H1 (cell line): ENCODE results near the gene NOP16. TPM values are rescaled to one million over a fixed set of nuclear protein-coding genes. Genes with fewer than 3 reads are reported as not detected.

Experiments used
- CHD1 ChIP-seq: IDR thresholded peaks from 2 replicates; pipeline ENCODE4 v1.6.1; 2012; ENCODE audit warnings: low read depth, low read length, improper control_type of control experiment
- RBBP5 ChIP-seq: IDR thresholded peaks from 2 replicates; pipeline ENCODE4 v1.7.1; 2012; ENCODE audit warnings: low read depth, mild to moderate bottlenecking, inconsistent platforms, low read length, moderate library complexity, borderline replicate concordance
- RNF2 ChIP-seq: fragments of 200-900, 300-1000 bp; sonication (generic); IDR thresholded peaks from 2 replicates; pipeline ENCODE4 v1.7.1; 2016; ENCODE audit warnings: borderline replicate concordance, low read depth, mild to moderate bottlenecking, antibody characterized with exemption, low read length; ENCODE audit not compliant: poor library complexity, severe bottlenecking; ENCODE audit errors: missing control alignments
- TAF7 ChIP-seq: optimal IDR thresholded peaks from 2 replicates; pipeline ENCODE3; 2011; ENCODE audit warnings: low read depth, mild to moderate bottlenecking, inconsistent platforms, low read length, moderate library complexity, borderline replicate concordance
- polyA plus RNA-seq, 7 experiments: library from polyadenylated mRNA; depleted of rRNA in 3 of 7; stranded (reverse) in 5 of 7; unstranded in 2 of 7; fragments of >200 nt in 5 of 7; fragments of 200-250 nt in 2 of 7; gene quantifications; 1 replicate in 5 of 7; 2 replicates in 1 of 7; 4 replicates in 1 of 7; pipeline versions ENCODE4 v1.2.1 to v1.2.3, GENCODE V29; 2011 to 2013; ENCODE audit warnings: missing spikeins in 2 of 7, mixed read lengths in 2 of 7
- total RNA-seq: library from RNA; stranded (reverse); fragmentation: NEBNext Ultra II Directional; extraction: Animal tissue kit (Norgen Biotek cat#: 25700); gene quantifications from 2 replicates; pipeline ENCODE4 v1.2.1, GENCODE V29; 2021
- TF ChIP-seq, protein P1 (sequence below): fragments of 300-600 bp; sonication (generic); IDR thresholded peaks from 2 replicates; pipeline ENCODE4 v1.7.1; 2012; ENCODE audit warnings: low read length, moderate library complexity, mild to moderate bottlenecking, inconsistent platforms; ENCODE audit not compliant: insufficient replicate concordance

NOP16 gene
- total and polyA plus RNA-seq, 2 of the 8 experiments (the other 6 are each of a cell fraction or from before 2014, with no cell fraction given): 46.9 to 65.2 TPM

GRCh38 chr5:176432707-176433106 is 44.3 kb upstream of the NOP16 start (continued):
- TF ChIP-seq, protein P1, sequence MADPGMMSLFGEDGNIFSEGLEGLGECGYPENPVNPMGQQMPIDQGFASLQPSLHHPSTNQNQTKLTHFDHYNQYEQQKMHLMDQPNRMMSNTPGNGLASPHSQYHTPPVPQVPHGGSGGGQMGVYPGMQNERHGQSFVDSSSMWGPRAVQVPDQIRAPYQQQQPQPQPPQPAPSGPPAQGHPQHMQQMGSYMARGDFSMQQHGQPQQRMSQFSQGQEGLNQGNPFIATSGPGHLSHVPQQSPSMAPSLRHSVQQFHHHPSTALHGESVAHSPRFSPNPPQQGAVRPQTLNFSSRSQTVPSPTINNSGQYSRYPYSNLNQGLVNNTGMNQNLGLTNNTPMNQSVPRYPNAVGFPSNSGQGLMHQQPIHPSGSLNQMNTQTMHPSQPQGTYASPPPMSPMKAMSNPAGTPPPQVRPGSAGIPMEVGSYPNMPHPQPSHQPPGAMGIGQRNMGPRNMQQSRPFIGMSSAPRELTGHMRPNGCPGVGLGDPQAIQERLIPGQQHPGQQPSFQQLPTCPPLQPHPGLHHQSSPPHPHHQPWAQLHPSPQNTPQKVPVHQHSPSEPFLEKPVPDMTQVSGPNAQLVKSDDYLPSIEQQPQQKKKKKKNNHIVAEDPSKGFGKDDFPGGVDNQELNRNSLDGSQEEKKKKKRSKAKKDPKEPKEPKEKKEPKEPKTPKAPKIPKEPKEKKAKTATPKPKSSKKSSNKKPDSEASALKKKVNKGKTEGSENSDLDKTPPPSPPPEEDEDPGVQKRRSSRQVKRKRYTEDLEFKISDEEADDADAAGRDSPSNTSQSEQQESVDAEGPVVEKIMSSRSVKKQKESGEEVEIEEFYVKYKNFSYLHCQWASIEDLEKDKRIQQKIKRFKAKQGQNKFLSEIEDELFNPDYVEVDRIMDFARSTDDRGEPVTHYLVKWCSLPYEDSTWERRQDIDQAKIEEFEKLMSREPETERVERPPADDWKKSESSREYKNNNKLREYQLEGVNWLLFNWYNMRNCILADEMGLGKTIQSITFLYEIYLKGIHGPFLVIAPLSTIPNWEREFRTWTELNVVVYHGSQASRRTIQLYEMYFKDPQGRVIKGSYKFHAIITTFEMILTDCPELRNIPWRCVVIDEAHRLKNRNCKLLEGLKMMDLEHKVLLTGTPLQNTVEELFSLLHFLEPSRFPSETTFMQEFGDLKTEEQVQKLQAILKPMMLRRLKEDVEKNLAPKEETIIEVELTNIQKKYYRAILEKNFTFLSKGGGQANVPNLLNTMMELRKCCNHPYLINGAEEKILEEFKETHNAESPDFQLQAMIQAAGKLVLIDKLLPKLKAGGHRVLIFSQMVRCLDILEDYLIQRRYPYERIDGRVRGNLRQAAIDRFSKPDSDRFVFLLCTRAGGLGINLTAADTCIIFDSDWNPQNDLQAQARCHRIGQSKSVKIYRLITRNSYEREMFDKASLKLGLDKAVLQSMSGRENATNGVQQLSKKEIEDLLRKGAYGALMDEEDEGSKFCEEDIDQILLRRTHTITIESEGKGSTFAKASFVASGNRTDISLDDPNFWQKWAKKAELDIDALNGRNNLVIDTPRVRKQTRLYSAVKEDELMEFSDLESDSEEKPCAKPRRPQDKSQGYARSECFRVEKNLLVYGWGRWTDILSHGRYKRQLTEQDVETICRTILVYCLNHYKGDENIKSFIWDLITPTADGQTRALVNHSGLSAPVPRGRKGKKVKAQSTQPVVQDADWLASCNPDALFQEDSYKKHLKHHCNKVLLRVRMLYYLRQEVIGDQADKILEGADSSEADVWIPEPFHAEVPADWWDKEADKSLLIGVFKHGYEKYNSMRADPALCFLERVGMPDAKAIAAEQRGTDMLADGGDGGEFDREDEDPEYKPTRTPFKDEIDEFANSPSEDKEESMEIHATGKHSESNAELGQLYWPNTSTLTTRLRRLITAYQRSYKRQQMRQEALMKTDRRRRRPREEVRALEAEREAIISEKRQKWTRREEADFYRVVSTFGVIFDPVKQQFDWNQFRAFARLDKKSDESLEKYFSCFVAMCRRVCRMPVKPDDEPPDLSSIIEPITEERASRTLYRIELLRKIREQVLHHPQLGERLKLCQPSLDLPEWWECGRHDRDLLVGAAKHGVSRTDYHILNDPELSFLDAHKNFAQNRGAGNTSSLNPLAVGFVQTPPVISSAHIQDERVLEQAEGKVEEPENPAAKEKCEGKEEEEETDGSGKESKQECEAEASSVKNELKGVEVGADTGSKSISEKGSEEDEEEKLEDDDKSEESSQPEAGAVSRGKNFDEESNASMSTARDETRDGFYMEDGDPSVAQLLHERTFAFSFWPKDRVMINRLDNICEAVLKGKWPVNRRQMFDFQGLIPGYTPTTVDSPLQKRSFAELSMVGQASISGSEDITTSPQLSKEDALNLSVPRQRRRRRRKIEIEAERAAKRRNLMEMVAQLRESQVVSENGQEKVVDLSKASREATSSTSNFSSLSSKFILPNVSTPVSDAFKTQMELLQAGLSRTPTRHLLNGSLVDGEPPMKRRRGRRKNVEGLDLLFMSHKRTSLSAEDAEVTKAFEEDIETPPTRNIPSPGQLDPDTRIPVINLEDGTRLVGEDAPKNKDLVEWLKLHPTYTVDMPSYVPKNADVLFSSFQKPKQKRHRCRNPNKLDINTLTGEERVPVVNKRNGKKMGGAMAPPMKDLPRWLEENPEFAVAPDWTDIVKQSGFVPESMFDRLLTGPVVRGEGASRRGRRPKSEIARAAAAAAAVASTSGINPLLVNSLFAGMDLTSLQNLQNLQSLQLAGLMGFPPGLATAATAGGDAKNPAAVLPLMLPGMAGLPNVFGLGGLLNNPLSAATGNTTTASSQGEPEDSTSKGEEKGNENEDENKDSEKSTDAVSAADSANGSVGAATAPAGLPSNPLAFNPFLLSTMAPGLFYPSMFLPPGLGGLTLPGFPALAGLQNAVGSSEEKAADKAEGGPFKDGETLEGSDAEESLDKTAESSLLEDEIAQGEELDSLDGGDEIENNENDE: no peak
- TF ChIP-seq RBBP5: no peak
- TF ChIP-seq TAF7: no peak
- no peak for TF ChIP-seq CHD1
- TF ChIP-seq RNF2: no peak
